Measurements from ENCODE around the gene GKN1.

The GKN1 gene

GRCh38 chr2:68974251-68974650 lies at the start of gene GKN1:
Gene GKN1, plus strand, starts transcription at chr2:68974636. Its CDS starts 42 bp downstream, at chr2:68974678.
- H3K27me3 ChIP-seq (ENCODE audit: insufficient read depth, low read depth): no peaks in the 10 kb centered on the region
- no peaks in the 10 kb centered on the region for H3K36me3 ChIP-seq (ENCODE audit: insufficient read depth)
- no peak within 1 kb of the TSS for H3K9ac ChIP-seq
- H3K4me2 ChIP-seq: no peak within 1 kb of the TSS
- H3K4me3 ChIP-seq (IDR thresholded peaks at IDR 0.05; ENCODE audit: insufficient read depth, low read depth, low read length): no peak within 1 kb of the TSS
- no peaks in the 10 kb centered on the region for H4K20me1 ChIP-seq (ENCODE audit: insufficient read depth)
- no peaks in the 10 kb centered on the region for H3K4me1 ChIP-seq (ENCODE audit: low read depth, poor library complexity, severe bottlenecking)
- no peak within 1 kb of the TSS for H2AFZ ChIP-seq (ENCODE audit: low read depth)
- TF ChIP-seq CTCF (conservative IDR thresholded peaks at IDR 0.05; ENCODE audit: low read depth, low read length): no peak
- no peak within 1 kb of the TSS for H3K27ac ChIP-seq
- H3K79me2 ChIP-seq (ENCODE audit: insufficient read depth, low read depth): no peaks in the 10 kb centered on the region

GRCh38 chr2:68925295-68925896 lies 49.0 kb upstream of the GKN1 start:
- H2AFZ ChIP-seq (ENCODE audit: low read depth): 0 out of 2 replicates have a peak overlapping the region, but pooled peaks have one; percentile 5
- no peaks in the 10 kb centered on the region for H4K20me1 ChIP-seq (ENCODE audit: insufficient read depth)
- H3K4me3 ChIP-seq (IDR thresholded peaks at IDR 0.05; ENCODE audit: insufficient read depth, low read depth, low read length): no peak overlapping the region
- H3K27ac ChIP-seq: no peak overlapping the region
- H3K4me1 ChIP-seq (ENCODE audit: low read depth, poor library complexity, severe bottlenecking): peaks cover 4% of the 10 kb centered on the region
- no peak overlapping the region for H3K4me2 ChIP-seq
- H3K9ac ChIP-seq: no peak overlapping the region
- peak; percentile 95 for TF ChIP-seq CTCF (conservative IDR thresholded peaks at IDR 0.05; ENCODE audit: low read depth, low read length)
- no peaks in the 10 kb centered on the region for H3K79me2 ChIP-seq (ENCODE audit: insufficient read depth, low read depth)
- no peaks in the 10 kb centered on the region for H3K27me3 ChIP-seq (ENCODE audit: insufficient read depth, low read depth)
- no peaks in the 10 kb centered on the region for H3K36me3 ChIP-seq (ENCODE audit: insufficient read depth)

GRCh38 chr2:68926796-68927195 lies 47.6 kb upstream of the GKN1 start:
- no peak overlapping the region for H3K27ac ChIP-seq
- no peaks in the 10 kb centered on the region for H3K27me3 ChIP-seq (ENCODE audit: insufficient read depth, low read depth)
- H3K9ac ChIP-seq: no peak overlapping the region
- H3K79me2 ChIP-seq (ENCODE audit: insufficient read depth, low read depth): no peaks in the 10 kb centered on the region
- no peaks in the 10 kb centered on the region for H3K36me3 ChIP-seq (ENCODE audit: insufficient read depth)
- H3K4me2 ChIP-seq: no peak overlapping the region
- H3K4me1 ChIP-seq (ENCODE audit: low read depth, poor library complexity, severe bottlenecking): peaks cover 4% of the 10 kb centered on the region
- TF ChIP-seq CTCF (conservative IDR thresholded peaks at IDR 0.05; ENCODE audit: low read depth, low read length): no peak
- H3K4me3 ChIP-seq (IDR thresholded peaks at IDR 0.05; ENCODE audit: insufficient read depth, low read depth, low read length): no peak overlapping the region
- no peak overlapping the region for H2AFZ ChIP-seq (ENCODE audit: low read depth)
- no peaks in the 10 kb centered on the region for H4K20me1 ChIP-seq (ENCODE audit: insufficient read depth)

GRCh38 chr2:68931149-68931711 lies 43.2 kb upstream of the GKN1 start:
- TF ChIP-seq CTCF (conservative IDR thresholded peaks at IDR 0.05; ENCODE audit: low read depth, low read length): no peak
- no peaks in the 10 kb centered on the region for H3K36me3 ChIP-seq (ENCODE audit: insufficient read depth)
- H3K4me2 ChIP-seq: no peak overlapping the region
- H4K20me1 ChIP-seq (ENCODE audit: insufficient read depth): no peaks in the 10 kb centered on the region
- no peak overlapping the region for H3K9ac ChIP-seq
- H3K4me1 ChIP-seq (ENCODE audit: low read depth, poor library complexity, severe bottlenecking): no peaks in the 10 kb centered on the region
- no peaks in the 10 kb centered on the region for H3K27me3 ChIP-seq (ENCODE audit: insufficient read depth, low read depth)
- no peak overlapping the region for H3K27ac ChIP-seq
- no peak overlapping the region for H3K4me3 ChIP-seq (IDR thresholded peaks at IDR 0.05; ENCODE audit: insufficient read depth, low read depth, low read length)
- H2AFZ ChIP-seq (ENCODE audit: low read depth): no peak overlapping the region
- H3K79me2 ChIP-seq (ENCODE audit: insufficient read depth, low read depth): no peaks in the 10 kb centered on the region
